ENCODE data around the gene C5orf15. TPM values are rescaled to one million over a fixed set of nuclear protein-coding genes. Genes with fewer than 3 reads are reported as not detected.
A peak's percentile ranks its signal among the peaks of the same experiment; 100 is the strongest.
"Not testable (repeated sequence)": the region's sequence is repeated elsewhere in the genome, so short reads cannot be mapped to it uniquely, and the experiment has no call there.

C5orf15 gene
- total RNA-seq, 3 donors from 2014 or later (not counting 1 experiment from before 2014, with no cell fraction given): 15.2 to 19.9 (median 18.0) TPM

GRCh38 chr5:133959643-133960042, 8.8 kb downstream of the C5orf15 start:
- H3K27me3 ChIP-seq (ENCODE audit: control insufficient read depth, insufficient read depth, low read length): no peaks in the 10 kb centered on the region
- no peak for ATAC-seq
- no peaks in the 10 kb centered on the region for H3K9me3 ChIP-seq (ENCODE audit: control insufficient read depth, insufficient read depth, low read length)
- Mint-ChIP-seq H3K36me3 (peaks cover 6% of the 10 kb centered on the region), H3K4me1 (peaks cover 16 to 17% of the 10 kb centered on the region in 2 donors), H3K27me3 (ENCODE audit: low read depth in 2 of 2) (no peaks in the 10 kb centered on the region), H3K9me3 (no peaks in the 10 kb centered on the region), H3K27ac (peak overlapping the region in 1 of 2 donors; percentile 18), H3K4me3 (no peak overlapping the region)
- 92% methylated on average over 10 of the region's 11 CpGs for WGBS (ENCODE audit: insufficient coverage)
- TF ChIP-seq CTCF (IDR thresholded peaks at IDR 0.05): no peak
- no peak overlapping the region for H3K4me3 ChIP-seq (ENCODE audit: low read length)
- H3K4me1 ChIP-seq (ENCODE audit: control insufficient read depth, insufficient read depth, low read length): no peaks in the 10 kb centered on the region
- no peak overlapping the region for H3K27ac ChIP-seq (ENCODE audit: low read length)
- H3K36me3 ChIP-seq (ENCODE audit: control insufficient read depth, insufficient read depth, low read length): peaks cover 26% of the 10 kb centered on the region
- no peak for DNase-seq
- intact Hi-C loops (cut with micrococcal nuclease): no loop called here

- ATAC-seq (no peak), DNase-seq (no peak)
- intact Hi-C loops (cut with micrococcal nuclease): no loop called here
- Mint-ChIP-seq H3K36me3 (peaks cover 6% of the 10 kb centered on the region), H3K27ac (peak overlapping the region; percentile 26 to 53), H3K9me3 (no peaks in the 10 kb centered on the region), H3K4me1 (peaks cover 5 to 7% of the 10 kb centered on the region in 2 donors), H3K4me3 (no peak overlapping the region), H3K27me3 (ENCODE audit: low read depth in 2 of 2) (no peaks in the 10 kb centered on the region)
- Histone ChIP-seq H3K9me3 (ENCODE audit: control insufficient read depth, insufficient read depth, low read length) (no peaks in the 10 kb centered on the region), H3K27me3 (ENCODE audit: control insufficient read depth, insufficient read depth, low read length) (no peaks in the 10 kb centered on the region), H3K4me3 (ENCODE audit: low read length) (no peak overlapping the region), H3K27ac (ENCODE audit: low read length) (peak overlapping the region; percentile 58), H3K4me1 (ENCODE audit: control insufficient read depth, insufficient read depth, low read length) (no peaks in the 10 kb centered on the region), H3K36me3 (ENCODE audit: control insufficient read depth, insufficient read depth, low read length) (peaks cover 28% of the 10 kb centered on the region)
- 53% methylated on average over 1 of the region's 1 CpG for WGBS (ENCODE audit: insufficient coverage)
- no peak for TF ChIP-seq CTCF (IDR thresholded peaks at IDR 0.05)
Observed at GRCh38 chr5:133957591-133957990, 10.8 kb downstream of the C5orf15 start.

DNA sequence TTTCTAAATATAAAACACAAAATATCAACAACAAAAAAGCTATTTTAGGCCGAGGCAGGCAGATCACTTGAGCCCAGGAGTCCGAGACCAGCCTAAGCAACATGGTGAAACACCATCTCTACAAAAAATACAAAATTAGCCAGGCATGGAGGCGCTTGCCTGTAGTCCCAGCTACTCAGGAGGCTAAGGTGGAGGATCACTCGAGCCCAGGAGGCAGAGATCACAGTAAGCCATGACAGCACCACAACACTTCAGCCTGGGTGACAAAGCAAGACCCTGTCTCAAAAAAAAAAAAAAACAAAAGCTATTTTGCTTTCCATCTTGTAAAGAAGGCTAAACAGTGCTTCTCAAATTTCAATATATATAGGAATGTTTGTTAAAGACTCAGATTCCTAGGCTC, 11.3 kb downstream of the C5orf15 start:
- H3K4me3 ChIP-seq (ENCODE audit: low read length): no peak overlapping the region
- Mint-ChIP-seq H3K4me1 (peaks cover 0 to 4% of the 10 kb centered on the region in 2 donors), H3K36me3 (peaks cover 6% of the 10 kb centered on the region), H3K4me3 (no peak overlapping the region), H3K27me3 (ENCODE audit: low read depth in 2 of 2) (no peaks in the 10 kb centered on the region), H3K27ac (peak overlapping the region; percentile 26 to 53), H3K9me3 (no peaks in the 10 kb centered on the region)
- H3K36me3 ChIP-seq (ENCODE audit: control insufficient read depth, insufficient read depth, low read length): peaks cover 28% of the 10 kb centered on the region
- H3K9me3 ChIP-seq (ENCODE audit: control insufficient read depth, insufficient read depth, low read length): no peaks in the 10 kb centered on the region
- DNase-seq: no peak
- no peak for TF ChIP-seq CTCF (IDR thresholded peaks at IDR 0.05)
- WGBS (ENCODE audit: insufficient coverage): 90% methylated on average over 4 of the region's 4 CpGs
- intact Hi-C loops (cut with micrococcal nuclease): no loop called here
- no peak for ATAC-seq
- H3K27me3 ChIP-seq (ENCODE audit: control insufficient read depth, insufficient read depth, low read length): no peaks in the 10 kb centered on the region
- no peaks in the 10 kb centered on the region for H3K4me1 ChIP-seq (ENCODE audit: control insufficient read depth, insufficient read depth, low read length)
- H3K27ac ChIP-seq (ENCODE audit: low read length): peak overlapping the region; percentile 58

DNA sequence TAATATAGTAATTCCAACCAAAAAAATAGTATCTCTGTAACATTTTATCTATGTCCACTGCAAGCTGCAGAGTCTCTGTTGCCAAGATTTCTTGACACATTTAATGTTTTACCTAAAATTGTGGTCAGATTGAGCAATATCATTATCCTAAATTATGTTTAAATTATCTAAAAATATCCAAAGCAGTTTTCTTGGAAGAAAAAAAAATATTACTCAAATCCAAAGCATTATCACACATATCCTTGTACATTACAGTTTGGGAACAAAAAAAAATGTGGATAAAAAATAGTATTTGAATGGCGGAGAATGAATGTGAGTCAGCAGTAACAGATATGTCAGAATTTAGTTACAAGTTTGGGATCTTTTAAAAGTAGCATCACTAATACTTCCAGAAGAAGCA, 12.2 kb downstream of the C5orf15 start:
- ATAC-seq; H3K27ac ChIP-seq (ENCODE audit: low read length); H3K27ac Mint-ChIP-seq; H3K4me3 Mint-ChIP-seq; H3K36me3 Mint-ChIP-seq; H3K27me3 Mint-ChIP-seq (ENCODE audit: low read depth in 2 of 2); intact Hi-C loops (cut with micrococcal nuclease); H3K9me3 ChIP-seq (ENCODE audit: control insufficient read depth, insufficient read depth, low read length); H3K4me1 ChIP-seq (ENCODE audit: control insufficient read depth, insufficient read depth, low read length); H3K4me3 ChIP-seq (ENCODE audit: low read length); H3K9me3 Mint-ChIP-seq; H3K4me1 Mint-ChIP-seq; DNase-seq; H3K27me3 ChIP-seq (ENCODE audit: control insufficient read depth, insufficient read depth, low read length): not testable (repeated sequence)
- WGBS (ENCODE audit: insufficient coverage): no CpG with 5 or more reads among the region's 1 CpG
- H3K36me3 ChIP-seq (ENCODE audit: control insufficient read depth, insufficient read depth, low read length): peaks cover 28% of the 10 kb centered on the region

Measured in natural killer cell (primary cell).